Measurements from ENCODE around the gene C5orf47.

DNA sequence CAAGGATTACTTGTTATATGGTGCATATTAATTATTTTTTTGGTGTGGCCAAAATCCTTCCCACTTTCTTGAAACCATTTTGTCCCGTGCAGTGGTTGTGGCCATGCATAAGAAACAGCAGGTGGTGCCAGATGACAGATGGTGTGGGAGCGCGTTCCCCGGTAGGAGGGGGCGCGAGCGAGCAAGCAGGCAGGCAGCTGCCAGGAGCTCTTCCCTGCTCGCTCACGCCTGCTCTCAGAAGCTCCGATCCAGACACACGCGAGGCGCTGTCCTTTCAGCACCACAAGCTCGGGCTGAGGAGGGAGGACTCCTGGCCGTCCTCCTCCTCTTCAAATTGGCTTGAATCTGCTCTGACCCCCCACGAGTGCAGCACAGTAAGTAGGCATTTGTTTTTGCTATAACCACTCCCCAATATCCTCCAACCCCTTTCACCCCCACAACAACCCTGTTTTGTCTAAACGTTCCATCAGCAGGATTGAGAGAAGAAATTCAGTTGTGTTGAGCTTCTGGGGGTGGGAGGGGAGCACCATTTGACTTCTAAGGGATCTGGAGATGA, 56.6 kb downstream of the C5orf47 start, which contains the start of gene NSG2:
- TF ChIP-seq, protein P1, sequence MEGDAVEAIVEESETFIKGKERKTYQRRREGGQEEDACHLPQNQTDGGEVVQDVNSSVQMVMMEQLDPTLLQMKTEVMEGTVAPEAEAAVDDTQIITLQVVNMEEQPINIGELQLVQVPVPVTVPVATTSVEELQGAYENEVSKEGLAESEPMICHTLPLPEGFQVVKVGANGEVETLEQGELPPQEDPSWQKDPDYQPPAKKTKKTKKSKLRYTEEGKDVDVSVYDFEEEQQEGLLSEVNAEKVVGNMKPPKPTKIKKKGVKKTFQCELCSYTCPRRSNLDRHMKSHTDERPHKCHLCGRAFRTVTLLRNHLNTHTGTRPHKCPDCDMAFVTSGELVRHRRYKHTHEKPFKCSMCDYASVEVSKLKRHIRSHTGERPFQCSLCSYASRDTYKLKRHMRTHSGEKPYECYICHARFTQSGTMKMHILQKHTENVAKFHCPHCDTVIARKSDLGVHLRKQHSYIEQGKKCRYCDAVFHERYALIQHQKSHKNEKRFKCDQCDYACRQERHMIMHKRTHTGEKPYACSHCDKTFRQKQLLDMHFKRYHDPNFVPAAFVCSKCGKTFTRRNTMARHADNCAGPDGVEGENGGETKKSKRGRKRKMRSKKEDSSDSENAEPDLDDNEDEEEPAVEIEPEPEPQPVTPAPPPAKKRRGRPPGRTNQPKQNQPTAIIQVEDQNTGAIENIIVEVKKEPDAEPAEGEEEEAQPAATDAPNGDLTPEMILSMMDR (conservative IDR thresholded peaks at IDR 0.05; ENCODE audit: low read depth, low read length): peak; percentile 62
- TF ChIP-seq EZH2 (IDR thresholded peaks at IDR 0.05; ENCODE audit: borderline replicate concordance, low read depth, low read length, poor library complexity, severe bottlenecking): no peak

Measured in A673 (cell line).